NK-92 (cell line): ENCODE data around the gene CST7.
"Not testable (repeated sequence)": the region's sequence is repeated elsewhere in the genome, so short reads cannot be mapped to it uniquely, and the experiment has no call there.

Source experiments
- DNase-seq: peaks from one replicate; lab custom pipeline; 2025; ENCODE audit not compliant: unreplicated experiment; lab: John Stamatoyannopoulos, UW

CST7 gene

GRCh38 chr20:24929867-24930723 is 19.0 kb upstream of the CST7 start:
- not testable (repeated sequence) for DNase-seq

- DNase-seq, result not testable (repeated sequence)
These were observed 18.1 kb upstream of the CST7 start for GRCh38 chr20:24930724-24931688.

- DNase-seq, result not testable (repeated sequence)
These were observed 17.2 kb upstream of the CST7 start for GRCh38 chr20:24931893-24932292.

- no peak for DNase-seq
These were observed 15.7 kb upstream of the CST7 start for GRCh38 chr20:24933266-24933908.

- no peak for DNase-seq
These were observed 14.9 kb upstream of the CST7 start for GRCh38 chr20:24934101-24934661.

- no peak for DNase-seq
These were observed 14.4 kb upstream of the CST7 start for GRCh38 chr20:24934716-24935115.

GRCh38 chr20:24935140-24935539 is 13.9 kb upstream of the CST7 start:
- DNase-seq, result no peak

GRCh38 chr20:24935766-24936525 is 13.1 kb upstream of the CST7 start:
- no peak for DNase-seq

- no peak for DNase-seq
These were observed 12.3 kb upstream of the CST7 start for GRCh38 chr20:24936526-24937407.

GRCh38 chr20:24937579-24937978 is 11.5 kb upstream of the CST7 start:
- DNase-seq, result no peak

GRCh38 chr20:24938498-24938897 is 10.6 kb upstream of the CST7 start:
- DNase-seq, result no peak

GRCh38 chr20:24939036-24939435 is 10.0 kb upstream of the CST7 start:
- no peak for DNase-seq

- DNase-seq, result no peak
These were observed 6.4 kb upstream of the CST7 start for GRCh38 chr20:24942679-24943078.

GRCh38 chr20:24943196-24943595 is 5.9 kb upstream of the CST7 start:
- DNase-seq, result no peak

GRCh38 chr20:24943731-24944130 is 5.3 kb upstream of the CST7 start:
- no peak for DNase-seq

- not testable (repeated sequence) for DNase-seq
These were observed 2.7 kb upstream of the CST7 start for GRCh38 chr20:24946376-24946775.

GRCh38 chr20:24948396-24948938 is 602 bp upstream of the CST7 start:
- DNase-seq, result not testable (repeated sequence)

- DNase-seq, result no peak
These were observed 673 bp downstream of the CST7 start for GRCh38 chr20:24949756-24950127.
